ENCODE results near the gene ADIPOR2. TPM values are rescaled to one million over a fixed set of nuclear protein-coding genes. Genes with fewer than 3 reads are reported as not detected.

Gene ADIPOR2
- polyA plus RNA-seq, 3 donors, result 45.7 to 47.4 (median 46.3) TPM

Other genes with a start within 250 kb of the ADIPOR2 start
- gene FBXL14, start 96.5 kb upstream of the ADIPOR2 start, polyA plus RNA-seq (ENCODE audit: insufficient read length in 3 of 3), result 10 to 100 TPM; 11.0 to 17.2 (median 14.6) TPM
- gene WNT5B, start 61.8 kb upstream of the ADIPOR2 start, polyA plus RNA-seq (ENCODE audit: insufficient read length in 3 of 3), result 1 to 10 TPM; 5.6 to 8.1 (median 6.4) TPM
- under 1 TPM; 0.13 to 0.75 (median 0.67) TPM for gene LRTM2, start 129.5 kb downstream of the ADIPOR2 start, polyA plus RNA-seq (ENCODE audit: insufficient read length in 3 of 3)
- gene CACNA2D4, start 227.6 kb downstream of the ADIPOR2 start, polyA plus RNA-seq (ENCODE audit: insufficient read length in 3 of 3), result 1 to 10 TPM; 2.0 to 3.0 (median 2.7) TPM

All from renal pelvis (tissue), 3 donors.